ENCODE results near the gene CAMK1D.

The CAMK1D gene

DNA sequence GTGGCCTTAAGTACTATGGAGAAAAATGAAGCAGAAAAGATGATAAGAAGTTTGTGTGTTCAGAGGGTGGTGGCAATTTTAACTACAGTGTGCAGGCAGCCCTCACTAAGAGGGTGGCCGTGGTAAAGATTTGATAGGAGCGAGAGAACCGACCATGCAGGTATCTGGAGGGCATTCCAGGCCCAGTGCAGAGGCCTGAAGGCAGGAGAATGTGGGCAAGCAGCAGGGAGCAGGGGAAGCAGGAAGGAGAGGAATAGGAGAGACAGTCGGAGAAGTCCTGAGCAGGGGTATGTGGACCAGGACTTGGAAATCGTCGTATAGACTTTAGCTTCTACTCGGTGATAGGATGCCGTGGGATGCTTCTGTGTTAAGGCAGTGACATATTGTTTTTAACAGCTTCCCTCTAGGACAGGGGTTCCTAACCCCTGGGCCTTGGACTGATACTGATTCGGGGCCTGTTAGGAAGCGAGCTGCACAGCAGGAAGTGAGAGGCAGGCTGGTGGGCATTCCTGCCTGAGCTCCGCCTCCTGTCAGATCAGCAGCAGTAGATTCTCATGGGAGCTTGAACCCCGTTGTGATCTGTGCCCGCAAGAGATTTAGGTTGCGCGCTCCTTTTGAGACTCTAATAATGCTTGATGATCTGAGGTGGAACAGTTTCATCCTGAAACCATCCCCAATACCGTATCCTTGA is 425.0 kb downstream of the CAMK1D start:
- in situ Hi-C loops (cut with HindIII; ENCODE audit: low sequenced_read_pairs): no loop called here

DNA sequence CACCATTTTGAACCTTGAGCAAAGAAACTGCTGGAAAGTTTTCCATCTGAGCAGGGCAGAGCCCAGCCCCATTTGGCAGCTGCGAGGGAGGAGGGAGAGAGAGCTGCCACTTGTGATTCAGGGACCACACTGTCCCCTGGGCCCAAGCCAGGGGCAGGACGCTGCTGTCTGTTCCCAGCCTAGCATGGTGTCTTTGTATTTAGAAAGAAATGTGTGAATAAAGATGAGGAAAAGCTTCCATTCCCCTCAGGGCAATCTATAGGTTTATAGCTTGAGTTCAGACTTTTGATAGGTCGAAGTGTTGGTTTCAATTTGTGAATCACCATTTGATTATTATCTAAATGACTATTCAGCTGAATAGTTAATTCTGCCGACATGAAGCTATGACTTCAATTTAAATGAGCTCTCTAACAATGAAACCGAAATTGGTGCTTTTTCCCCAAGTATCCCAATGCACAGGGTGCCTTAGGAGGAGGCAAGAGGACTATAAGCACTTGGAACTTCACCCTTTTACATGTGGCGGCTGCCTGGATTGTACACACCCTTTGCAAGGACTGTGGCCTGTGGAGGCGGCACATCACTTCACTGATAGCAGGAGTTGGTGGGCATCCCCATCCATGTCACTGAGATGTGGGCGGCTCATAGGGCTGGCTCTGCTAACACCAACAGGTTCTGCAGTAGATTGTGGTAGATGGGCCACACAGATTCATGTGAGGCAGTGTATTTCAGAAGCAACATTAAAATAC is 428.7 kb downstream of the CAMK1D start:
- in situ Hi-C loops (cut with HindIII; ENCODE audit: low sequenced_read_pairs): no loop called here

DNA sequence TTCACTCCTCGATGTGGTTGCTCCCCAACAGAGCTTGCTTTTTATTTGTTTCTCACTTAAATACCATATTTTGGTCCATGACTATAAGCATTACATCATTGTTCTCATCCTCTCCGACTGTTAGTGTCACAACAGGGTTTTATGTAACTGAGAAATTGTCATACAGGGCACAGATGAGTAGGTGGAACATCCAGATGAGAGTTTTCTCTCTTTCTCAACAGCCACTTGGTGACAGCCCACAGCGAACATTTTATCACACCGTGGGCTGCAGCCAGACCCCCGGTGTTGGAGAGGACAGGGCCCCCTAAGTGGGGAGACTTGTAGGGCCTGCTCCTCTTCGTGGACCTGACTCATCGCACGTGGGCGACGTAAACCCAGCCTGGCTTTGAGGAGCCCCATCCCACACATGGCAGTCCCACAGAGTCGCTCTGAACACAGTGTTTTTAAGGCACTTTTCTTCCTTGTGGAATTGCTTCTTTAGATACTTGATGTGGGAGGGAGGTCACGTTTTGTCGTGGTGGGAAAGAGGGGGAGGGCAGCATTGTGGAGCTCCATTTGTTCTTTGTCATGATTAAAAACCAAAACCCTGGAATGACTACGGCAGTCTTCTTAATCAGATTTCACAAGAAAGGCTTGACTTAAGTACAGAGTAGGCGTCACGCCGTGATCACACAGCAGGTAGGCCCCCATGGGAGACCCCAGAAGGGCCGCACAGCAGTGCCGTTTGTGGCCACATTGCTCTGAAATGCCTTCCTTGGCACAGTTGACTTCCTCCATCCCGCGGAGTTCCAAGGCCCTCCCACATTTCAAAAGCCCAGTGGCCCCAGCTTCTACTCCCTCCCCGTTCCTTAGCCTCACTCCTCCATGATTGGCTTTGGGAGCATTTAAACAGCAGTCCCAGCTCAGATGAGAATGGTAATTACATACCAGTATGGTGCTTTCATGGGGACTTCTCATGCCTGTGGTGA is 431.6 kb downstream of the CAMK1D start:
- in situ Hi-C loops (cut with HindIII; ENCODE audit: low sequenced_read_pairs): no loop called here

DNA sequence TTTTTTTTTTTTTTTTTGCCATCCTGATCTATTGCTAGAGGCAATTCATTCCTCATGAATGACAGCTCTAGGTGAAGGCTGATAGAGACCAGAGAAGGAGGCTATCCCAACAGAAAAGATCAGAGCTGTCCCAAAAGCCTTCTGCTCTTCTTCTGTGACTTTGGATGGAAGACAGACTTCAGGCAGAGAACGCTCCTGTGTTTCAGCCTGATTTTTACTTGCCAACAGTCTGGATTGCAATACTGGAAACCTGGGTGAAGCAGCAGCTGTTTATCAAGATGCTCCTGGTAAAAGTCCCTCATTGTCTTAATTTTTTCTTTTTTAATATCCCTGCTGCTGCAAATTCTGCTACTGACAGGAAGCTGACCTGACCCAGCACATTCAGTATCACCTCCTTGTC is 432.6 kb downstream of the CAMK1D start:
- in situ Hi-C loops (cut with HindIII; ENCODE audit: low sequenced_read_pairs): no loop called here

DNA sequence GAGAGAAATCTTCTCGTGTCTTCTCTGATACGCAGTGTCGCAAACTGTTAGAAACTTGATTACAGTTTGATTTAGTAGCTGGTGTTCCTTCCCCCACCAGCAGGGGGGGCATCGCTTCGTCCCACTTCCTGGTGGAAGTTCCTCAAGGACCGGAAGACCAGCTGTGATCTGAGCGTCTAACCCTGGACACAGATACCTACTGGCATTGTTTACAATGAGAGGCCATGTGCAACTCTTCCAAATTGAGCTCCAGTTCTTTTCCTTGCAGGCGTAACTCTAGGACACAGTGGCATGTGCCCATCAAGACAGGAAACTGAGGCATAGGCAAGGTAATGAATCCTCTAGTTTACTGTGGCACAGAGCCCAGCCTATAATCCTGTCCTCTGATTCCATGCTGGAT is 433.2 kb downstream of the CAMK1D start:
- in situ Hi-C loops (cut with HindIII; ENCODE audit: low sequenced_read_pairs): no loop called here

DNA sequence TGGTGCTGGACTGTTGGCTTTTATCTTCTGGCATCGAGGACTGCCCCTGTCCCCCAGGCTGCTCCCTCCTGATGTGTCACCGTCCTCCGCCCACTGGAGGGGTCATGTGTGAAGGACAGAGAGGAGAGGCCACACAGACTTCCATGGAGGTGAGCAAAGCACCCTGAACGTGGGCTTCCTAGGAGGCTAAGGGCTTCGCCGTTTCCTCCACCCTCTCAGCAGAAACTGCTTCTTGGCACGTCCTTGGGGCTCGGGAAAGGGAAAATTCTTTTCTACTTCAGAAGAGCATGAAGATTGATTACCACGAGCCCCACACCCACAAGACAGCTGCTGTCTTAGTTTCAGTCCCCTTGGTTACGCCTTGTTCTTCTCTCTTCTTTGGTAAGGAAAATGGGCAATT is 433.9 kb downstream of the CAMK1D start:
- in situ Hi-C loops (cut with HindIII; ENCODE audit: low sequenced_read_pairs): no loop called here

DNA sequence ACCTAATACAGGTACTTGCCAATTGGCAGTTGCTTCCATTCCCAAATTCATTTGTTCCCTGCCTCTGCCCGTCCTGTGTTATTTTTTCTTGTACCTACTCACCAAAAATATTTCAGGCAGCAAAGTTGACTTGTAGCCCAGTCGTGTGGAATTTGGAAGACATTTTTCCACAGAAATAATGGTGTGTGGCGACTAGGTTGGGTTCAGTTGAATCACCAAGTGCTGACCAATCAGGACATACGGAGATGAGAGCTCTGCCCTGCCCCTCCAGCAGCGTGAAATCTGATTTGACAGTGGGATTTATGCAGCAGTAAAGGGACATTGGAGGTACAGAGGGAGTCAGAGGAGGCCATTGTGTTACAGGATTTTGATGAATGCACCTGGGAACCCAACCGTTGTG is 435.3 kb downstream of the CAMK1D start:
- in situ Hi-C loops (cut with HindIII; ENCODE audit: low sequenced_read_pairs): no loop called here

DNA sequence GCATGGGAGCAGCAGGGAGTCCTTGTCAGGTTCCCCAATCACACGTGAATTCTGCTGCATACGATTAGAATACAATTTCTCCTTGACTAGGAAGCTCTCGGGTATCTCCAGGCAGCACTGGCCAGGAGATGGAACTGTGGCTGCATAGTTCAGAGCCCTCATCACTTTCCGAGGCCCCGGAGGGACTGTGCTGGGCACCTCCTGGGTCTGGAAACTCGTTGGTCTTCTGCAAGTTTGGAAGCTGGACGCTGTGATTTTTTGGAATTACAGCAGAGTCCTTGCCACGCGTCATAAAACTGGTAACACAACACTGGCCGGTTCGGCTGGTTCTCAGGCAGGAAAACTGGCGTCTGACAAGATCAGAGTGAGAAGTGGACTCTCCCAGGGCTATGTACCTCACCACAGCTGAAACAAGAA is 436.1 kb downstream of the CAMK1D start:
- in situ Hi-C loops (cut with HindIII; ENCODE audit: low sequenced_read_pairs): no loop called here

DNA sequence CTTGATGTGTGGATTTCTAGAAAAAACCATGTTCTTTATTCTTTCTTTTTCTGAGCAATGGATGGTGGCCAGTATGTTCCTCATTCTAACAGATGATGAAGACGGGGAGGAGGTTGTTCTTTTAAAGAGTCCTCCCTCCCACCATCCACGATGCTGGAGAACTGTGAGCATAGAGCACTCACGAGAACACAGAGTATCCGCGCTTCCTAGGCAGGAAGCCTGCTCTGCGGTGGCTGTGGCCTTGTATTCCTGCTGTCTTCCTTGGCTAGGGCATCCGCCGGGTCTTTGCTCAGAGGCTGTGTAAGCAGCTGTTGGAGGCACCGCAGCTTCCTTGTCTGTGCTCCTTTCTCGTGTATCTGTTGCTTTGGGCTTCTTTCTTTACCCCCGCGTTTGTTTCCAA is 437.9 kb downstream of the CAMK1D start:
- in situ Hi-C loops (cut with HindIII; ENCODE audit: low sequenced_read_pairs): no loop called here

DNA sequence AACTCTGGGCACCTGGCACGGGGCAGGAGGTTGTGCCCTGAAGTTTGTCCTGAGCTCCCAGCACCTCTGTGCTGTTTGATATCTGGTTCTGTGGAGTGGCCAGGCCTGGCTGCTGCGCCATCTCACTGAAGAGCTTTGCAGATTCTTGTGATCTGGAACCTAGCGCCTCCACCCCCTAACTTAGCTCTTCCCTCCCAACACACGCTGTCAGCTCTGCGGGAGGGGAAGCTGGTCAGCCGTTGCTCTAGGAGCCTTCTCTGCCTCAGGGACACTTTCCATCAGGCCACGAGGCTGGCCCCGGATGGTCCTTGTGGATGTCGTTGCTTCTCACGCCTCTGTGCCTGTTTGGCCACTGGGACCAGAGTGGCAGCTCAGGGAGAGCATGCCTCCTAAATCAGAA is 438.9 kb downstream of the CAMK1D start:
- in situ Hi-C loops (cut with HindIII; ENCODE audit: low sequenced_read_pairs): no loop called here

DNA sequence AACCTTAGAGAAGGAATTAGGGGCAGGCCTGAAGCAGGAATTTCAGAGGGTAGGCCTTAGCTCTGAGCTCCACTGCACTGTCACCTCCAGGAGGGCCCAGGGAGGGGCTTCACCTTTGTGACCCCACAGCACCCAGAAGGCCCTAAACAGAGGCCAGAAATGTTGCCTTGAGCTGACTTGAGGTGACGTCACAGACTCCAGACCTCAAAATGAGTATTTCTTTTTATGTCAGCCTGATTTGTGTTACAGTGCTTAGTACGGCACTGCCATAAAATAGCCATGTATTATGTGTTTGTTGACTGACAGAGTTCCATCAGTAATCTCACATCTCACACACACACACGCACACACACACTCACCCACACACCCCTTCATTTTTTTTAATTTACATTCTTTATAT is 440.9 kb downstream of the CAMK1D start:
- in situ Hi-C loops (cut with HindIII; ENCODE audit: low sequenced_read_pairs): no loop called here

DNA sequence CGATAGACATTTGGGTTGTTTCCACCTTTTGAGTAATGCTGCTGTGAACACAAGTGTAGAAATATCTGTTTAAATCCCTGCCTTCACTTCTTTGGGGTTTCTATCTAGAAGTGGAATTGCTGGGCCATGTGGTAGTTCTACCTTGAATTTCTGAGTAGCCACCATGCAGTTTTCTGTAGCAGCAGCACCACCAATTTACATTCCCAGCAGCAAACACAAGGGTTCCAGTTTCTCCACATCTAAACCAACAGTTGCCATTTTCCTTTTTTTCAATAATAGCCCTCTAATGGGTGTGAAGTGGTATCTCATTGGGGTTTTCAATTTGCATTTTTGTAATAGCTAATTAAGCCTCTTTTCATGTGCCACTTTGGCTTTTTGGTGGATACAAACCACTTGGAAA is 442.4 kb downstream of the CAMK1D start:
- in situ Hi-C loops (cut with HindIII; ENCODE audit: low sequenced_read_pairs): no loop called here

DNA sequence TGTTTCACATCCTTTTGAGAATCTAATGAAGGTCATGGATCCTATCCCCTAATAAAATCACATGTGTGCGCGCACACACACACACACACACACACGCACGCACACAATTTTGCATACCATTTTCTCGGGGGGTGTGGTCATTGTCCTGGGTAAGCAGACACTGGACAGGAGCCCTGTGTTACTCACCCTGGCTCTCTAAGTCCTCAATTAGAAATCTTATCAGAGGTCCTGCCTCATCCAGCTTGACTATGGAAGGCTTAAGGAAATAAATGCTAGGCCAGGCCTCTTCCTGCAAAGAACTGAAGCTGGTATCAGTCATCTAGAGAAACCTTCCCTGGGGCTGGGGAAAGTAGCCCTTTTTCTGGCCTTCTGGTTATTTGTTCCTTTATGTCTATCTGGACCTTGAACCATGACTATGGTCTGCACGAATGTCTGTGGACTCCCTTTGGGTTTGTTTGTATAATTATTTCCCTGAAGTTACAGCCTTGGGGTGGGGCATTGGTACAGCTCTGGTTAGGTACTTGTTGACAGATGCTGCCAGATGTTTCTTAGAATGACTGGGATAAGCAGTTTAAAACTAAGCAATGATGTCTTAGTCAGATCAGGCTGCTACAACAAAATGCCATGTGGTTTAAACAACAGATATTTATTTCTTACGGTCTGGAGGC is 443.7 kb downstream of the CAMK1D start:
- in situ Hi-C loops (cut with HindIII; ENCODE audit: low sequenced_read_pairs): no loop called here

DNA sequence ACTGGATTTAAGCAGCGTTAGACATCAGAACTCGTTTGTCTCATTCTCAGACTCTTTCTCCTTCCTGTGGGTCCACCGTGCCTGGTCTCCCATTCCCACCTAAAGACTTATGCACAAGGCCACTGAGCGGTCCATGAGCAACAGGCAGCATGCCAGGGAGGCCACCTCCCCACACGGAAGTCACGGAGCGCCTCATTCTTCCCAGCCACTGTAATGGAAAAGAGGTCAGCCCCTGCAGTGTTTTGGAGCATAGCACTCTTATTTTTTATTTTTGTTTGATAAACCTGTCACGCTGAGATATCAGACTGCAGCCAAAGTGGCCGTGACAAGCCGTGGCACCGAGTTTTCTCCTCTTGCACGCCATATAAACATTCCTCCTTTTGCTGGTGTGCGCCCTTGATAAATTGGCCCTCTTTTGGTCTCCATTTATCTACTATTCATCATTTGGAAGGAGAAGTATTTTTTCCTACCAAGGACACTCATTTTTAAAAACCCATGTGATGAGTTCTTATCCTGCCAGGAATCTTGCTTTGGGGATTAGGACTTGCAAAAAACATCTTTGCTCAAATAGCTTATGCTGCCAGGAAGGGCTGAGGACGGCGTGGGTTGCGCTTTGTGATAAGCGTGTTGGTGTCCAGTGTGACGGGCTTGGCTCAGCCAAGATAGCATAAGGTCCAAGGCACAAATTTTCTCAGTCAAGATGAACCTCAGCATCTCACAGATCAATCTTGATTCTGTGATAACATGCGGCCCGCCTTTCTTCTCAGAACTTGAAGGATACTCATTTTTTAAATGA is 446.2 kb downstream of the CAMK1D start:
- in situ Hi-C loops (cut with HindIII; ENCODE audit: low sequenced_read_pairs): no loop called here

DNA sequence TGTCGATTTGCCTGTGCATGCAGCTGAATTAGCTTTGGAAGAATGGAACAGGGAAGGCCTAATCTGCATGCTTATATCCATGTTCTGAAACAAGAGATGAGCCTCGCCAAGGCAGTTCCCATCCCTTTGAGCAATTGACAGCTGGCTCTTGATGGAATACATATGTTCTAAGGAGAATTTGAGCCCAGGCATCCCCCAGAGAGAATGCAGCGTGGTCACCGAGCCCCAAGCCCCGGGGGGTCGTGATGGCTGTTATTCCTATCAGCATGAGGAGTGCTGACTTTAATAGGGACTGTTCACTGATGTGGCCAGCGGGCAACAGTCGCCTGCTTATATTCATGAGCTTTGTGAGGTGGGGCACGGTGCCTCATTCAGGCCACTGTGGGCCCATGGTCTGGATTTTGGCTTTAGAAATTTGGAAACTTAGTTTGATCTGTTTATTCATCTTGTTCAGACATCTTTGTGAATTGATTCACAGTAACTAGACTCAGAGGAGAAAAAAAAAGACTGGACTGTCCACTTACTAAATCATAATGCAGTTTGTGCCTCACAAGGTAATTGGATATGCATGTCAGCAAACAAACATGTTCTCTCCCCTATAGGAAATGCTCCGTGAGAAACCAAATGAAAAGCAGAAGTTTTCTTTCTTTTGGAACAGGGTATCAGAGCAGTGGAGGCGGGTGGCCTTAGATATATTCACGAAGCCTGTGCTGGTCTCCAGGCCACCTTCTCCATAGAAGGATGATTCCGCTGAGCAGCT is 447.2 kb downstream of the CAMK1D start:
- in situ Hi-C loops (cut with HindIII; ENCODE audit: low sequenced_read_pairs): no loop called here

DNA sequence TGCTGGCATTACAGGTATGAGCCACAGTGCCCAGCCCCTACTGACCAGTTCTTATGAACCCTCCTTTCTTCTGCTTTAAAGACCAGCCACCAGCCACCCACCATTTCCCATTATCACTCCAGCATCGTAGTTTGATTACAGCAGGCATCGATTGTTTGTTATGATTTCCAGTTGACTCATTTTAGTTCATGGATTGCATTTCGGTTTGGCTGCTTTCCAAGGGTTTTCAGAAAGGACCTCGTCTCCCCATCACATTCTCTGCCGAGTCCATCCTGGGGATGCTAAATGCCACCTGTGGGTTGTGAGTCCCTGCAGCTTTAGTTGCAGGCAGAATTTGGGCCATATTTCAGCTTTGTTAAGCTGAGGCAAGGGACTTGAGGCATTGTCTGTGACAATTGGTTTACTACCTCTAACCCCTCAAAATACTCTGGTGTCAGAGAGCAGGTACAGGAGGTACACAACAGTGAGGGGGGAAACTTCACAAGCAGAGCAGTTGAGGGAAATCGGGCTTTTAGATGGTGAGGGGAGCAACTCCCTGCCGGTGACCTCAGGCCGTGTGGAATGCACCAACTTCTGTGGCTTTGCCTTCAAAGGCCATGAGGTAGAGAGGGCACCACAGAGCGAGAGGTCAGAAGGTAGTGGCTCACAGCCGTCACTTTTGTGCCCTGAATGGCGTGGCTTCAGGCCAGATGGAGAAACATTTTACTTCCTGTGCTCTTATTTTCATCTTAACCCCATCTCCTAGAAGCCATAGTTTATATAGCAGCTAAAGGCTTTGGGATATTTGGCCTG is 448.3 kb downstream of the CAMK1D start:
- in situ Hi-C loops (cut with HindIII; ENCODE audit: low sequenced_read_pairs): no loop called here

DNA sequence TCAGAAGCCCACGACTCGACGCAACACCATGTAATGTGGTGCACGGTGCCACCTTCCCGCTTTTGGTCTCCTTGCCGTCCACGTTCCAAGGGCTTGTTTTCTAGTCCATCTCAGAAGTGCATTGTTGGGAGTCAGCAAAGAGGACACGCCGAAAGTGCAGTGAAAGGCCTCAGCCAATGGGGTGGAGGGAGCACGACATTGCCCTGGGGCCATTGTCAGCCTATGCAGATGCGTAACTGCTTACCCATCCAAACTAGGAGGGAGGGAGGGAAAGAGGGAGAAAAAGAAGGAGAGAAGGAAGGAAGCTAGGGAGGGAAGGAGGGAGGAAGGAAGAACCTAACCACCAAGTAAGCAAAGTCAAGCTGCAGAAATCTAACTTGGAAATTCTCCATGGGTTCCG is 449.8 kb downstream of the CAMK1D start:
- in situ Hi-C loops (cut with HindIII; ENCODE audit: low sequenced_read_pairs): no loop called here

DNA sequence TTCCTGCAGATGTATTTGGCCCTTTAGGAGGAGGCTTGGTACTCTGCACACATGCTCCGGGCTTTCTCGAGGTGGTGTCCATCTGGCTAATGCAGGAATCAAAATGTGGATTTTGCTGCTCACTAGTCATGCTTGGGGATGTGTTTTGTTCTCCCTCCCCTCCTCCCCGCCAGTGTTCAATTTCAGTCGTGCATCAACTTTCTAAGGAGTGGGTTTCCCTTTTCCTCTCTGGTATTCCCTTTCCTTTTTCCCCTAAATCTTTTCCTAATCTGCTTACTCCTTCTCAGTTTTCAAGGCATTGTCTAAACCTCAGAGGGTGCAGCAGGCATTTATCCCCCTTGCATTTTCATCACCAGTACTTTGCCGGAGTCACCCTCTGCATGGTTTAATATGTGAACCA is 450.4 kb downstream of the CAMK1D start:
- in situ Hi-C loops (cut with HindIII; ENCODE audit: low sequenced_read_pairs): no loop called here

DNA sequence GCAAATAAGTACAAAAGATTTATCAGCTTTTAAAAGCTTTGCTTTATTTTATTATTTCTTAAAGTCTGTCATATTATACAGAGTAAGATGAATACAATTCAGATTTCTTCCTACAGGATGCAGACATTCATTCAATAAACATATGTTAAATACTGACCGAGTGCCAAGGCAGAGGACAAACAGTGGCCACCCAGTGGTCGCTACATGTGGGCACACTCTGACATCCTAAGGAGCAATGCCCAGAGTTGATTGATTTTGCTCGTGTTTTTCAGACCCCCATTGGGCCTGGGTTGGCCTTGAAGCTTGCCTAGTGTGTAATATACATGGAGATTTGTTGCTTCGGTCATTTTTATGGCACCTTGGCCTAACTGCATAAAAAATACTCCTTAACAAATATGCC is 451.0 kb downstream of the CAMK1D start:
- in situ Hi-C loops (cut with HindIII; ENCODE audit: low sequenced_read_pairs): no loop called here

All from DLD1 (cell line).